AG20443 (cell line): ENCODE data around the gene HAPLN3.
"Not testable (repeated sequence)": the region's sequence is repeated elsewhere in the genome, so short reads cannot be mapped to it uniquely, and the experiment has no call there.

Experiments
- DNase-seq: peaks from one replicate; pipeline ENCODE4 v3.0.0; 2012; ENCODE audit warnings: low spot score, mixed read lengths

The HAPLN3 gene

GRCh38 chr15:88894819-88895767 lies at the start of gene HAPLN3:
Gene HAPLN3 (minus strand): TSS chr15:88895544. CDS start chr15:88887298, 8,246 bp downstream.
- peak; percentile 78 for DNase-seq

GRCh38 chr15:88940110-88940675 lies 44.8 kb upstream of the HAPLN3 start:
- DNase-seq = no peak

GRCh38 chr15:88939486-88939806 lies 44.1 kb upstream of the HAPLN3 start:
- DNase-seq = no peak

- no peak for DNase-seq
Observed at GRCh38 chr15:88938802-88939485, 43.6 kb upstream of the HAPLN3 start.

- not testable (repeated sequence) for DNase-seq
Observed at GRCh38 chr15:88934449-88934848, 39.1 kb upstream of the HAPLN3 start.

- DNase-seq = no peak
Observed at GRCh38 chr15:88932875-88933330, 37.6 kb upstream of the HAPLN3 start.

- peak; percentile 25 for DNase-seq
Observed at GRCh38 chr15:88932271-88932874, 37.0 kb upstream of the HAPLN3 start.

GRCh38 chr15:88930579-88930978 lies 35.2 kb upstream of the HAPLN3 start:
- no peak for DNase-seq

GRCh38 chr15:88929358-88930098 lies 34.2 kb upstream of the HAPLN3 start:
- DNase-seq = not testable (repeated sequence)

- DNase-seq = not testable (repeated sequence)
Observed at GRCh38 chr15:88928192-88928591, 32.8 kb upstream of the HAPLN3 start.

- not testable (repeated sequence) for DNase-seq
Observed at GRCh38 chr15:88925648-88926047, 30.3 kb upstream of the HAPLN3 start.

- DNase-seq = not testable (repeated sequence)
Observed at GRCh38 chr15:88920892-88921435, 25.6 kb upstream of the HAPLN3 start.

GRCh38 chr15:88920186-88920891 lies 25.0 kb upstream of the HAPLN3 start:
- no peak for DNase-seq

GRCh38 chr15:88918738-88919137 lies 23.4 kb upstream of the HAPLN3 start:
- DNase-seq = peak; percentile 89

- no peak for DNase-seq
Observed at GRCh38 chr15:88917760-88918159, 22.4 kb upstream of the HAPLN3 start.

GRCh38 chr15:88915354-88915753 lies 20.0 kb upstream of the HAPLN3 start:
- no peak for DNase-seq

GRCh38 chr15:88913850-88914169 lies 18.5 kb upstream of the HAPLN3 start:
- no peak for DNase-seq

GRCh38 chr15:88913017-88913849 lies 17.9 kb upstream of the HAPLN3 start, which contains the start of gene MFGE8:
Gene MFGE8 (minus strand): TSS chr15:88913379. CDS start chr15:88913319, 60 bp downstream.
- peak; percentile 86 for DNase-seq

- DNase-seq = peak; percentile 58
Observed at GRCh38 chr15:88912500-88912921, 17.2 kb upstream of the HAPLN3 start.

- DNase-seq = peak; percentile 22
Observed at GRCh38 chr15:88911766-88912118, 16.4 kb upstream of the HAPLN3 start.
